UCSD-AML1 (cell line): ENCODE results near the gene GNPDA1.

Experiments
- DNase-seq: peaks from one replicate; lab custom pipeline; 2025; ENCODE audit not compliant: unreplicated experiment; lab: John Stamatoyannopoulos, UW

GNPDA1 gene

DNA sequence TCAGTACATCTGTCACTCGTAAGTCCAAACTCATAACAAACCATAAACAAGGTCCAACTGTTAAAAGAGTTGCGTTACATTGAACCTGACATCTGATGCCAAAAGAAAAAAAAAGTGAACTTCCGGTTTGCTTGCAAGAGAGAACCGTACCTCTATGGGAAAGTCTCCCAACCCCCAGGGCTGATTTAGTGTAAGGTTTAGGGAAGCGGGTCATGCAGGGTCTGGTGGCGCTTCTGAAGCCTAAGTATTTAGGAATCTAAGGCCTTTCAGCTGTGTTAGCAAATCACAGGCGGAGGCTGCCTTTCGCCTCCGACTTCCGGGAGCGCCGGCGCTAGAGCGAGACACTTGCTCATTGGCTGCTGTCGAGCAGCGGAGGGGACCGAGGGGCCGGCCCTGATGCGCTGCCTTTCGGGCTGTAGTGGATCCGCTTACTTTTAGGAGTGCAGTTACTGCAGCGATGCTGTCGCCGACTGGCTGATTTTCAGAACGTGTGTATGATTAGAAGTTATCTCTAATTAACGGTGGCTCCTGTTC is 12.0 kb upstream of the GNPDA1 start:
- peak; percentile 83 for DNase-seq

DNA sequence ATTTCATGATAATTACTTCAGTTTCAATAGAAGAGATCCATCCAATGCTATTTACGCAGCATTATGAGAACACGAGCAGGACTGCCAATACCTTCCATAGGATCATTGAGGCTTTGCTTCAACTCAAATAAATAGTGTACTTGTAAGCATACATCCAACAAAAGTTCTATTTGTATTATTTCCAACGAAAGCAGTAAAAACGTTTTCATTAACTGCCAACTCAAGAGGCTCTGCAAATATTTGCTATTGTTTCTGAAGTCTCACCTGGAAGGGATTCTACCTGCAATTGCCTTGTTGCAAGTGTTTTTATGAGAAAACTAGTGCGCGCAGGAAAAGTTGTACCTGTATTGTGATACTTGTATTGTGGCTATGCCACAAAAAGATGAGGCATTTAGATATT is 11.0 kb upstream of the GNPDA1 start:
- DNase-seq = no peak

DNA sequence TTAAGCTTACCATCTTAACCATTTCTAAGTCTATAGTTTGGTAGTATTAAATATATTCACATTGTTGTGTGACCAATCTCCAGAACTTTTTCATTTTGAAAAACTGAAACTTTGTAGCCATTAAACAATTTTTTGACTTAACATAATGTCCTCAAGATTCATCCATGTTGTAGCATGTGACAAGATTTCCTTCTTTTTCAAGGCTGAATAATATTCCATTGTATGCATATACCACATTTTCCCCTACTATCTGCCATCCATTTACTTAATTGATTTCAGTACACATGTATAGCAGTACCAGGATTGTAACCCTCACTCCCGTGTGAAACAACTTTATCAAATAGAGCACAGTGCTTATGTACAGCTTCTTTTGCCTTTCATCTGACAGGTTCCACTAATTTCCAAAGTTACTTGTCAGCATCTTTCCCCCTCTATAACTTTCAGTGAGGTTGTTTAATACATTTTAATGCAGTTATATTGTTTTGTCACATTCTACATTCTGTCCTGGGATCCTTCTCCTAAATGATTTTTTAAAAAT is 7.4 kb upstream of the GNPDA1 start:
- DNase-seq = no peak

DNA sequence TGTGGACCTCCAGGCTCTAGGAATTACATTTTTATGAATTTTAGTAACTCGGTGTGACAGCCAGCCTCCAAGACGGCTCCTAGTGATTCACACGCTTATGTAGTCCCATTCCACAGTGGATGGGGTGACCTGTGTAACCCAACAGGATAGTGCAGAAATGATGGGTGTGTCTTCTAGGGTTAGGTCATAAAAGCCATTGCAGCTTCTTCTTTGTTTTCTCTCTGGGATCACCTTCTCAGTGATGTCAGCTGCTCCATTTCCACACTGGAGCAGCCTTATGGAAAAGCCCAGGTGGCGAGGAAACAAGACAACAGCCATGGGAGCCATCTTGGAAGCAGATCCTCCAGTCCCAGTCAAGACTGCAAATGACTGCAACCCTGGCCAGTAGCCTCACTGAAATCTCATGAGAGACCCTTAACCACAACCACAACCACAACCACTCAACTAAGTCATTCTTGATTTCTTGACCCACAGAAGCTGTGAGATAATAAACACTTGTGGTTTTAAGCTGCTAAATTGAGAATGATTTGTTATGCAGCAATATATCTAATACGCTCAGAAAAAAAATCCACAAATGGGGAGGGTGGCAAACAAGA is 5.1 kb upstream of the GNPDA1 start:
- no peak for DNase-seq

- DNase-seq = no peak
Observed at GRCh38 chr5:142016556-142016955, 3.7 kb upstream of the GNPDA1 start.

GRCh38 chr5:142015781-142016533 is 3.1 kb upstream of the GNPDA1 start:
- peak; percentile 59 for DNase-seq

- peak; percentile 24 for DNase-seq
Observed at GRCh38 chr5:142014911-142015584, 2.2 kb upstream of the GNPDA1 start.

GRCh38 chr5:142013734-142014521 is 1.1 kb upstream of the GNPDA1 start:
- no peak for DNase-seq

DNA sequence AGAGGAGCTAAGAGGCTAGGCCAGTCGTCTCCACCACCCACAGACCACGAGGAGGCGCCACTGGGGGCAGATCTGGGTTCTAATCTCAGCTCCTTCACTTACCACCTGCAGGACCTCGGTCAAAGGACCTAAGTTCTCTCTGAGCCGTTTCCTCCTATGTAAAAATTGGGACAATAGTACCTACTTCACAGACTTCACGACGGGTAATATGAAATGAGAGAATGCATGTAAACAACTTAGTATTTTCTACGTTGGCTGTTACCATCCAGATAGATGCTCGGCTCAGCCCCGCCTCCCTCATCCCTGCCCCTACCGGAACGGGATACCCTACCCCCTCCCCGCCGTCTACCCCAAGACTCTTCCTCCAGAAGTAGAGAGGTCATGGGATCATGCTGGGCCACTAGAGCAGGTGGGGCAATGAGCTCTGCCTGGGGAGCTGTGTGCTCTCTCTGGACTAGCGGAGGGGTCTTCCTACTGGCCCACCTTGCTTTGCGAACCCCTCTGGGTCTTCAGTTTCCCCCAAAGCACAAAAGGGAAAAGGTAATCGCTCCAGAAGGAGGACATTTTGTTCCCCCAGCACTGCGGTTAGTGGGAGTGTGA is 541 bp downstream of the GNPDA1 start:
- DNase-seq = peak; percentile 54

GRCh38 chr5:142011572-142012185 is 1.1 kb downstream of the GNPDA1 start:
- DNase-seq = no peak

- DNase-seq = no peak
Observed at GRCh38 chr5:142009886-142010285, 2.9 kb downstream of the GNPDA1 start.

DNA sequence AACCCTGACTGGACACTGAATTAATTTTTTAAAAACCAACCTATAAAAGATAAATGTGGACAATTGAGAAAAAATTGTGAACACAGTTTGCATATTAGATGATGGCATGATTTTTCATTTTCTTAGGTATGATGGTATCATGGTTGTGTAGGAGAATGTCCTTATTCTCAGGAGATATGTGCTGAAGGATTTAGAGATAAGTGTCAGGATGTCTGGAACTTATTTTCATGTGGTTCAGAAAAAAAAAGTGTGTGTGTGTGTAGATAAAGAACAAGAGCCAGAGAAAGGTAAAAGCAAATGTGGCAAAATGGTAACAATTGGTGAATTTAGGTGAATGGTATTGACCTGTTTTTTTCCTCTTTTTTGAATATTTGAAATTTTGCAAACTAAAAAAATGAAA is 4.0 kb downstream of the GNPDA1 start:
- no peak for DNase-seq

DNA sequence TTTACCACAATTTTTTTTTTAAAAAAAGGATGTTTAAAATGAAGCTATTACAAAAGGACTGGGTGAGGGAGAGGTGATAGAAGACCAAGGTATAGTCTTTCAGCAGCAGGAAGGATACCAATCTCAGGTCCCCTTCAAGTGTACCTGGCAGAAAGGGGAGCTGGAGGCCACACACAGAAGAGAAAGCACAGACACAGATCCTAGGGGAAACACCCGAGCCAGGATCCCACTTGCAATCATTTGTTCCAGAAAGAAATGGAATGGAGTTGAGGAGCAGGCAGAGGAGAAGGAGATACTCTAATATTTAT is 5.6 kb downstream of the GNPDA1 start:
- no peak for DNase-seq

GRCh38 chr5:142006363-142007236 is 6.2 kb downstream of the GNPDA1 start:
- no peak for DNase-seq

- no peak for DNase-seq
Observed at GRCh38 chr5:142003266-142003800, 9.5 kb downstream of the GNPDA1 start.

GRCh38 chr5:142000704-142001484 is 11.9 kb downstream of the GNPDA1 start:
- DNase-seq = no peak

DNA sequence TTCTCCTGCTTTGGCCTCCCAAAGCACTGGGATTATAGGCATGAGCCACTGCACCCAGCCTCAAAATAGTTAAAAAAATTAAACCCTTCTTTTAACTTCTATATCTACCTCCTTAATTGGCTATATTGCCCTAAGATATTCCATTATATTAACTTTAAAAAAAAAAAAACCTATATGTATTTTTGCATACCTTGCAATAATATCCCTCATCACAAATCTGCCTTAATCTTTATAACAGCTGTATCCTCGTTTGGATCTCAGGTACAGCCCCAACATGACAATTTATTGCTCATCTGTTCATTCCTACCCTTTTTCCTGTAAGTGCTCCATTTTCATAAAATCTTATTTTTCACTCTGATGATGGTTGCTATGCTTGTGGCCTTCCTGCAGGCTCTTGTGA is 12.7 kb downstream of the GNPDA1 start:
- DNase-seq = no peak

DNA sequence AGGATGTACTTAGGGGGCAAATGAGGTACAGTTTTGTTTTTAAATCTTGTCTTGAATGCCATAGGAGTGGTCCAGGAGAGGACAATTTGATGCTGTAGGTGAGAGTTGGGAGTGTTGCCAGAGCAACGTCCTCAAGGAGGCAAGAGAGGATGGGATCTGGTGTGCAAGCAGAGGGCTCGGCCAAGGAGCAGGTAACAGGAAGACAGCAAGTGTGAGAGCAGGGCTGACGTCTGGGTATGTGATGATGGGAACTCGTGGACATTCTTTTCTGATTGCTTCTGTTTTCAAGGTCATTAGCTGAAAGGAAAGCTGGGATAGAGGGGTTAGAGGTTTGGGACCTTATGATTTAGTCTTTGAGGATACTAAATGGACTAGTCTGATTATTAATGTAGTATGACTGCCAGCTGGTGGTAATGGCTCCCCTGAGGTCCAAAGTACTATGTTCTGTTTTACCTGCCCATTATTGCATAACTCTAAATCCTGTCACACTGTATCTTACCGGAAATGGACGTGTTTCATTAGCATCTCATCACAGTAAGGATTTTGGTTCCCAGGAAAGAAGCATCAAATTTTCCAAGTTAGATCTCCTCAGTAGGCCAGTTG is 15.4 kb downstream of the GNPDA1 start:
- no peak for DNase-seq
